AG10803 (cell line): ENCODE results near the gene SASH1.

ENCODE experiments used
- DNase-seq: peaks from one replicate; pipeline ENCODE4 v3.0.0; 2010; ENCODE audit warnings: low read depth
- H3K4me3 ChIP-seq: 2 replicates; pipeline ENCODE4 v1.5.1; 2011; ENCODE audit warnings: mild to moderate bottlenecking, low read length, control low read depth
- TF ChIP-seq, protein P1 (sequence below): conservative IDR thresholded peaks from 2 replicates; pipeline ENCODE4 v1.5.1; 2011; ENCODE audit warnings: mild to moderate bottlenecking, low read length, control low read depth, inconsistent platforms

Gene SASH1

DNA sequence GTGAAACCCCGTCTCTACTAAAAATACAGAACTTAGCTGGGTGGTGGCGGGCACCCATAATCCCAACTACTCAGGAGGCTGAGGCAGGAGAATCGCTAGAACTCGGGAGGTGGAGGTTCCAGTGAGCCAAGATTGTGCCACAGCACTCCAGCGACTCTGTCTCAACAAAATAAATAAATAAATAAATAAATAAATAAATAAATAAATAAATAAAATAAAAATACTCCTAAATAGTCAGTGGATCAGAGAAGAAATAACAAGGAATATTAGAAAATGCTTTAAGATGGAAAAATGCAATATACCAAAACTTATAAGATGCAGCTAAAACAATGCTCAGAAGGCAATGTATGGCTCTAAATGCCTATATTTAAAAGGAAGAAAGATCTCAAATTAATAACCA lies 39.0 kb upstream of the SASH1 start:
- no peak overlapping the region for H3K4me3 ChIP-seq
- no peak for DNase-seq
- TF ChIP-seq, protein P1, sequence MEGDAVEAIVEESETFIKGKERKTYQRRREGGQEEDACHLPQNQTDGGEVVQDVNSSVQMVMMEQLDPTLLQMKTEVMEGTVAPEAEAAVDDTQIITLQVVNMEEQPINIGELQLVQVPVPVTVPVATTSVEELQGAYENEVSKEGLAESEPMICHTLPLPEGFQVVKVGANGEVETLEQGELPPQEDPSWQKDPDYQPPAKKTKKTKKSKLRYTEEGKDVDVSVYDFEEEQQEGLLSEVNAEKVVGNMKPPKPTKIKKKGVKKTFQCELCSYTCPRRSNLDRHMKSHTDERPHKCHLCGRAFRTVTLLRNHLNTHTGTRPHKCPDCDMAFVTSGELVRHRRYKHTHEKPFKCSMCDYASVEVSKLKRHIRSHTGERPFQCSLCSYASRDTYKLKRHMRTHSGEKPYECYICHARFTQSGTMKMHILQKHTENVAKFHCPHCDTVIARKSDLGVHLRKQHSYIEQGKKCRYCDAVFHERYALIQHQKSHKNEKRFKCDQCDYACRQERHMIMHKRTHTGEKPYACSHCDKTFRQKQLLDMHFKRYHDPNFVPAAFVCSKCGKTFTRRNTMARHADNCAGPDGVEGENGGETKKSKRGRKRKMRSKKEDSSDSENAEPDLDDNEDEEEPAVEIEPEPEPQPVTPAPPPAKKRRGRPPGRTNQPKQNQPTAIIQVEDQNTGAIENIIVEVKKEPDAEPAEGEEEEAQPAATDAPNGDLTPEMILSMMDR = no peak

DNA sequence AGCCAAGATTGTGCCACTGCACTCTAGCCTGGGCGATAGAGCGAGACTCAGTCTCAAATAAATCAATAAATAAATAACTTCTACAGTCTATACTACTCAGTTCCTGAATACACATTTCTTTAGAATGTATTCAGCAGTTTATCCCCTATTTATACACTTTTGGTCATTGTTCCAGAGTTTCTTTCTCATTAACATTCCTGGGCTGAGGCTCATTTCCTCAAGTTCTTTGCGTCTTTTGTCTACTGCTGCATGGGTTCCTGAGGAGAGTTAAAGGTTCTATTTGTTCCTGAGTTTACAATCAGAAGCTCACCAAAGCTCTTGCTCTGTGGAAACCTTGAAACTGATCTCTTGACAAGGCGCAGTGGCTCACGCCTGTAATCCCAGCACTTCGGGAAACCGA lies 37.7 kb upstream of the SASH1 start:
- DNase-seq = peak; percentile 80
- no peak overlapping the region for H3K4me3 ChIP-seq
- TF ChIP-seq, protein P1 = no peak

DNA sequence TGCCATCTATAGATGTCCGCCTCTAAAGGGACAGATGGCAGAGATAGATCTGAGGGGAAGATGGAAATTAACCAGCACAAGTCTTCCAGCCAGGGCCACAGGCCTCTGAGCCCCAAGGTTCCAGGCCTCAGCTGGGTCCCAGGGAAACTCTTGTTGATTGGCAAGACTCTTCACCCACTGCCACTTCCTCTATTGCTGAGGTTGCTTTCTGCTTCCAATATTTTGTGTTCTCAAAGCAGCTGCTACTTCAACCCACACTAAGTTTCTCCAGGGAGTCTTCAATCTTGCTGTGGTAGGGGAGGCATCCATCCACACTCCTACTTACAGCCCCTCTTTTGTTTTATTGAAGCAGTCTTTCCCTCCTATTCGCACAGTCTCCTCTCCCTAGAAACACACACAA lies 36.4 kb upstream of the SASH1 start:
- no peak overlapping the region for H3K4me3 ChIP-seq
- TF ChIP-seq, protein P1 = no peak
- no peak for DNase-seq

DNA sequence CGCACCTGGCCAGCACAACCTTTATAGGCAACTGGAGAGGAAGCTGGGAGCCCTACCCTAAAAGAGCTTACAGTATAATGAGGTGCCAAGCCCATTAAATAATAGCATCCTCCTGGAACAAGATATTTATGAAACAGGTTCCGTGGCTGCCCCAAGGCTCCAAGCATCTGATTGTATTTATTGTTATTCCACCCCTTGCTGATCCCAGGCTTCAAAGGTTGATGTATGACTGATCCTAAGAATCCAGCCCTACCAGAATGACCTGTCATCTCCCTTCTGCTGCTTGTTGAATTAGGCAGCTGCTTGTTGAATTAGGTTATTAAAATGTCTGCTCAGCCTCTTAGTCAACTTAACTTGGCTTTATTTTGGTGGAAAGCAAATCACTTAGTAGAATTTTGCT lies 35.2 kb upstream of the SASH1 start:
- TF ChIP-seq, protein P1 = no peak
- H3K4me3 ChIP-seq = no peak overlapping the region
- no peak for DNase-seq

DNA sequence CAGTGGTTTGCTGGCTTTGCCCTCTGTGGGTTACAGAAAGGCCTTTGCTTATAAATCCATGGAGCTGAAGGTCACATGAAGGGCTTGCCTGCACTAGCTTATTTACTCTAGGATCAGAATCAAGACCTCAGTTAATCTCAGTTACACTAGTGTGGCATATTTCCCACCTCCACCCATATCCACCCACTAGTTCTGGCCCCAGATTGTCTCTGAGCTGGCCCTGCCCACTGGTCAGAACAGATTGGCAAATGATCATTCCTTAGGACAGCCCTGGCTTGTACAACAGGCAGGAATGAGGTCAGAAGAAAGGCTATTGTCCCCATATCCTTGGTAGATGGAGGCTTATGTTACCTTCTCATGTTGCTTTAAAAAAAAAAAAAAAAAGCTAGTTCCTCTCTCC lies 33.3 kb upstream of the SASH1 start:
- TF ChIP-seq, protein P1 = no peak
- H3K4me3 ChIP-seq = no peak overlapping the region
- DNase-seq = no peak

DNA sequence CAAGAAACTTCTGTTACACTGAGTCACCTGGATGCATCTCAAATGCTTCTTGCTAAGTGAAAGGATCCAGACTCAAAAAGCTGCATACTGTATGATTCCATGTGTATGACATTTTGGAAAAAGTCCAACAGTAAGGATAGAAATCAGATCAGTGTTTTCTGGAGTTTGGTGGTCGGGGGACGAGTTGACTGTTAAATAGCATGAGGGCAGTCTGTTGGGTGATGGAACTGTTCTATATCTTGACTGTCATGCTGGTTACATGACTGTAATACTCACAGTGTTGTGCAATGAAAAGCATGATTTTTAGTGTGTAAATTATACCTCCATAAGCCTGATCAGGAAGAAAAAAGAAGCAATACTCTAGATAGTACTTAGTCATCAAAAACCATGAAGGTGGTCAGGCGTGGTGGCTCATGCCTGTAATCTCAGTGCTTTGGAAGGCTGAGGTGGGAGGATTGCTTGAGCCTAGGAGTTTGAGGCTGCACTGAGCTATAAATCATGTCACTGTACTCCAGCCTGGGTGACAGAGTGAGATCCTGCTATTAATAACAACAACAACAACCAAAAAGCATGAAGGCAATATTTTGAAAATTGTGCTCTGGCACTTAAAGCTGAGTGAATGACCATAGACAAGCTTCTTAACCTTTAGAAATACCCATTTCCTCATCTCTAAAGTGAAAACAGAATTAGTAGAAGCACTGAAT lies 30.5 kb upstream of the SASH1 start:
- DNase-seq = no peak
- TF ChIP-seq, protein P1 = no peak
- H3K4me3 ChIP-seq = no peak overlapping the region

DNA sequence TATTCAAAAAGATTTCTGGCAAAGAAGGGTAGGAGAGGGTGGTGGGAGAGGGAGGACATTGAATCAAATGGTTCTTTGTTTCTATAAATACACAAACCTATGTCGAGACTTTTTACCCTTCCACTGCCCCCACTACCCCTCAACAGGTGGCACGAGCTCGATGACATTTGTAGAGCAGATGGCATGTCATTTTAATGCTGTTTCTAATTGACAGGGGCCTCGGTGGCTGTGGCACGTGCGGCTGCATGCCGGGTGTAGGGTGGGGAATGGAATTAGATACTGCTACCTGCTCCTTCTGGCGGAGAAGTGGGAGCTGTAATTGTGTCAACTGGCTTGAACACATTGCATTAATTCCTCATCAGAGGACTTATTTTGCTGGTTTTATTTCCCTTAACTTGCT lies 29.1 kb upstream of the SASH1 start:
- TF ChIP-seq, protein P1 = no peak
- DNase-seq = no peak
- H3K4me3 ChIP-seq = no peak overlapping the region
